PC-3 (cell line): Measurements from ENCODE around the gene RHOJ. TPM values are rescaled to one million over a fixed set of nuclear protein-coding genes. Genes with fewer than 3 reads are reported as not detected.

Experiments
- ATAC-seq: fragments of 200-7000 bp; cut with Tn5 transposase; 2 replicates; pipeline ENCODE4 v1.9.1; 2020; ENCODE audit warnings: mild to moderate bottlenecking, moderate library complexity
- BruUV-seq: library from RNA; stranded (reverse); fragments of 400-500 nt; replicated peaks from 2 replicates; lab custom pipeline; 2021; lab: Mats Ljungman, UMichigan
- CTCF ChIA-PET: fragments of 300-600 bp; sonication (Branson Sonifier 250); formaldehyde crosslinking; loops from one replicate; lab custom pipeline; 2022; ENCODE audit warnings: antibody characterized with exemption; lab: Charles Lee
- POLR2A ChIA-PET: fragments of 300-600 bp; sonication (Branson Sonifier 250); formaldehyde crosslinking; loops from one replicate; lab custom pipeline; 2022; ENCODE audit warnings: antibody characterized with exemption; ENCODE audit not compliant: unreplicated experiment; lab: Charles Lee
- DNase-seq: peaks from one replicate; pipeline ENCODE4 v3.0.0-alpha.2; 2015
- H2AFZ ChIP-seq: fragments of 300-600 bp; sonication (generic); 2 replicates; pipeline ENCODE4 v1.6.0; 2016; ENCODE audit warnings: antibody characterized with exemption, low read length
- H3F3A ChIP-seq: fragments of 300-600 bp; sonication (generic); one replicate; pipeline ENCODE4 v1.6.0; 2017; ENCODE audit warnings: antibody characterized with exemption, low read length, control low read depth, mild to moderate bottlenecking; ENCODE audit not compliant: unreplicated experiment
- H3K27ac ChIP-seq: fragments of 300-600 bp; sonication (generic); 2 replicates; pipeline ENCODE4 v1.5.1; 2016; ENCODE audit warnings: mild to moderate bottlenecking, low read length
- H3K27me3 ChIP-seq: fragments of 300-600 bp; sonication (generic); 2 replicates; pipeline ENCODE4 v1.6.1; 2016; ENCODE audit warnings: low read length, mixed read lengths
- H3K36me3 ChIP-seq: fragments of 300-600 bp; sonication (generic); 2 replicates; pipeline ENCODE4 v1.6.1; 2016; ENCODE audit warnings: low read depth, mixed run types, low read length, mixed read lengths
- H3K4me1 ChIP-seq: fragments of 300-600 bp; sonication (generic); 2 replicates; pipeline ENCODE4 v1.5.1; 2016; ENCODE audit warnings: low read length; ENCODE audit not compliant: insufficient read depth
- H3K4me2 ChIP-seq: fragments of 300-600 bp; sonication (generic); 2 replicates; pipeline ENCODE4 v1.6.0; 2016; ENCODE audit warnings: low read length
- H3K4me3 ChIP-seq: fragments of 300-600 bp; sonication (generic); 2 replicates; pipeline ENCODE4 v1.5.1; 2016; ENCODE audit warnings: mild to moderate bottlenecking, low read length, mixed read lengths
- H3K79me2 ChIP-seq: fragments of 300-600 bp; sonication (generic); 2 replicates; pipeline ENCODE4 v1.6.1; 2017; ENCODE audit warnings: low read length, mixed read lengths
- H3K9ac ChIP-seq: fragments of 300-600 bp; sonication (generic); 2 replicates; pipeline ENCODE4 v1.6.0; 2016; ENCODE audit warnings: mild to moderate bottlenecking, low read length
- H3K9me2 ChIP-seq: fragments of 300-600 bp; sonication (generic); replicated peaks from 2 replicates; pipeline ENCODE4 v1.6.1; 2016; ENCODE audit warnings: mixed run types, low read length, mixed read lengths
- H3K9me3 ChIP-seq: fragments of 300-600 bp; sonication (generic); 2 replicates; pipeline ENCODE4 v1.6.1; 2016; ENCODE audit warnings: low read length, mixed read lengths
- H4K20me1 ChIP-seq: fragments of 300-600 bp; sonication (generic); 2 replicates; pipeline ENCODE4 v1.6.1; 2016; ENCODE audit warnings: low read length, mixed read lengths
- CTCF ChIP-seq: fragments of 300-600 bp; sonication (generic); conservative IDR thresholded peaks from 2 replicates; pipeline ENCODE4 v1.5.1; 2017; ENCODE audit warnings: antibody characterized with exemption, low read depth, mild to moderate bottlenecking, low read length
- EZH2 ChIP-seq: fragments of 300-600 bp; sonication (generic); IDR thresholded peaks from one replicate; pipeline ENCODE4 v1.6.1; 2017; ENCODE audit warnings: antibody characterized with exemption, mild to moderate bottlenecking, low read length; ENCODE audit not compliant: unreplicated experiment
- EZH2phosphoT487 ChIP-seq: fragments of 300-600 bp; sonication (generic); IDR thresholded peaks from 2 replicates; pipeline ENCODE4 v1.6.1; 2018; ENCODE audit warnings: mild to moderate bottlenecking, antibody characterized with exemption, low read length, borderline replicate concordance
- intact Hi-C: fragments of 100-400 bp; cut with micrococcal nuclease; formaldehyde crosslinking; loops from 2 replicates; pipeline ENCODE4 v1.9.0; 2023
- total RNA-seq: library from RNA; depleted of rRNA; stranded (reverse); fragments of >200 nt; gene quantifications from 2 replicates; pipeline ENCODE4 v1.2.3, GENCODE V29; 2014

Gene RHOJ
- total RNA-seq, 1 experiment from 2014 or later = not detected

- Histone ChIP-seq H4K20me1 (no peaks in the 10 kb centered on the region), H3K4me3 (no peak overlapping the region), H3K9me3 (peaks cover 3% of the 10 kb centered on the region; the same call in 1 of the 2 replicates), H2AFZ (no peak overlapping the region), H3K9ac (no peak overlapping the region), H3K79me2 (no peaks in the 10 kb centered on the region), H3K4me2 (no peak overlapping the region), H3K27ac (no peak overlapping the region), H3F3A (no peaks in the 10 kb centered on the region), H3K36me3 (no peaks in the 10 kb centered on the region), H3K4me1 (no peaks in the 10 kb centered on the region), H3K27me3 (peaks cover 46% of the 10 kb centered on the region), H3K9me2 (no peaks in the 10 kb centered on the region)
- ATAC-seq (no peak), DNase-seq (no peak)
- CTCF ChIA-PET = no interaction called here
- intact Hi-C loops = no loop called here
- POLR2A ChIA-PET = no interaction called here
- no peak for TF ChIP-seq EZH2
- TF ChIP-seq CTCF = no peak
- no peak for TF ChIP-seq EZH2phosphoT487
- BruUV-seq = no TSS peak
Measured at GRCh38 chr14:63210812-63211211, 6.6 kb downstream of the RHOJ start.

GRCh38 chr14:63212209-63212608, 8.0 kb downstream of the RHOJ start:
- ChIA-PET CTCF (interaction anchor here (1.0 kb wide), 1 partner anchor 96 kb away, joined by 3 read pairs; no protein-coding TSS in a partner anchor), POLR2A (no interaction called here)
- DNase-seq (no peak), ATAC-seq (no peak)
- Histone ChIP-seq H3K36me3 (no peaks in the 10 kb centered on the region), H3K4me2 (no peak overlapping the region), H3K27me3 (peaks cover 38% of the 10 kb centered on the region), H3F3A (no peaks in the 10 kb centered on the region), H3K9me3 (peaks cover 3% of the 10 kb centered on the region; the same call in 1 of the 2 replicates), H3K27ac (no peak overlapping the region), H3K4me1 (no peaks in the 10 kb centered on the region), H3K9ac (no peak overlapping the region), H3K79me2 (no peaks in the 10 kb centered on the region), H4K20me1 (no peaks in the 10 kb centered on the region), H3K4me3 (no peak overlapping the region), H2AFZ (no peak overlapping the region), H3K9me2 (no peaks in the 10 kb centered on the region)
- no peak for TF ChIP-seq EZH2
- no peak; the same call in 1 of the 2 replicates for TF ChIP-seq CTCF
- no peak for TF ChIP-seq EZH2phosphoT487
- BruUV-seq = no TSS peak
- intact Hi-C loops = no loop called here

GRCh38 chr14:63212776-63213500, 8.7 kb downstream of the RHOJ start:
- Histone ChIP-seq H4K20me1 (no peaks in the 10 kb centered on the region), H2AFZ (no peak overlapping the region), H3F3A (no peaks in the 10 kb centered on the region), H3K4me1 (no peaks in the 10 kb centered on the region), H3K4me3 (no peak overlapping the region), H3K27ac (no peak overlapping the region), H3K9ac (no peak overlapping the region), H3K36me3 (no peaks in the 10 kb centered on the region), H3K9me2 (no peaks in the 10 kb centered on the region), H3K4me2 (no peak overlapping the region), H3K27me3 (peaks cover 37% of the 10 kb centered on the region), H3K9me3 (peaks cover 3% of the 10 kb centered on the region; the same call in 1 of the 2 replicates), H3K79me2 (no peaks in the 10 kb centered on the region)
- DNase-seq (no peak), ATAC-seq (no peak)
- intact Hi-C loops = no loop called here
- TF ChIP-seq EZH2phosphoT487 (no peak), CTCF (no peak), EZH2 (no peak)
- no TSS peak for BruUV-seq
- ChIA-PET CTCF (interaction anchor here (1.0 kb wide), 1 partner anchor 95 kb away, joined by 3 read pairs; no protein-coding TSS in a partner anchor), POLR2A (no interaction called here)
